Activated naive CD8-positive, alpha-beta T cell treated with anti-CD3 and anti-CD28 coated beads, Interleukin-2, amount 50 U/mL, for 24 hours (primary cell): ENCODE results near the gene RHOG.
"Not testable (repeated sequence)": the region's sequence is repeated elsewhere in the genome, so short reads cannot be mapped to it uniquely, and the experiment has no call there.

Experiments
- ATAC-seq: fragments of 150-1000 bp; cut with Tn5 transposase; one replicate; pipeline ENCODE4 v1.10.0; 2021
- DNase-seq: peaks from one replicate; pipeline ENCODE4 v3.0.0; 2021
- H3K27ac Mint-ChIP-seq: one replicate; pipeline ENCODE4 v1.8.0; 2021; ENCODE audit warnings: mild to moderate bottlenecking, mixed read lengths
- H3K27me3 Mint-ChIP-seq: one replicate; pipeline ENCODE4 v1.8.0; 2021; ENCODE audit warnings: mixed read lengths
- H3K36me3 Mint-ChIP-seq: one replicate; pipeline ENCODE4 v1.8.0; 2021; ENCODE audit warnings: low read depth, mixed read lengths
- H3K4me1 Mint-ChIP-seq: one replicate; pipeline ENCODE4 v1.8.0; 2021; ENCODE audit warnings: mixed read lengths
- H3K4me3 Mint-ChIP-seq: one replicate; pipeline ENCODE4 v1.8.0; 2021; ENCODE audit warnings: mild to moderate bottlenecking, moderate library complexity, mixed read lengths
- H3K9me3 Mint-ChIP-seq: one replicate; pipeline ENCODE4 v1.8.0; 2021; ENCODE audit warnings: mixed read lengths

The RHOG gene

DNA sequence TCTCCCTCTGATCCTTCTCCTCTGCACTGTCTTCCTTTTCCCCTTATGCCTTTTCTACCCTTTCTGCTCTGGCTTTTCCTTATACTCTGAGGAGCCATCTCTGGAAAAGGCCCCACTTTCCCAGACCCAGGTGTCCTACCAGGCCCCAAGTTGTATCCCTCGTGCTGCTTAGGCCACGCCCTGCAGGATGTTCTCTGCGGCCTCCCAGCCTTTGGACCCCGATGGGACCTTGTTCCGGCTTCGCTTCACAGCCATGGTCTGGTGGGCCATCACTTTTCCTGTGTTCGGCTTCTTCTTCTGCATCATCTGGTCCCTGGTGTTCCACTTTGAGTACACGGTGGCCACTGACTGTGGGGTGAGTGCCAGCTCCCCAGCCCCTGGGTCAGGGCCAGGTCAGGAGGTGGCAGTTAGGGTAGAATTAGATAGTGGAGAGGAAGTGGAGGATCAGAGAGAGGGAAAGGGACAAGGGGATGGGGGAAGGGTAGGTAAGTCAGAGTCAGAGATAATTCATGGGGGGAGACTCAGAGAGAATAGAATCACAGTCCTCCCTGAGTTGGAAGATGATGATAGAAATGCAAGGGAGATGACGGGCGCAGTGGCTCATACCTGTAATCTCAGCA, 23.5 kb downstream of the RHOG start:
- H3K27ac Mint-ChIP-seq = no peak overlapping the region
- H3K9me3 Mint-ChIP-seq = no peaks in the 10 kb centered on the region
- H3K4me1 Mint-ChIP-seq = no peaks in the 10 kb centered on the region
- DNase-seq = no peak
- no peaks in the 10 kb centered on the region for H3K27me3 Mint-ChIP-seq
- H3K4me3 Mint-ChIP-seq = no peak overlapping the region
- H3K36me3 Mint-ChIP-seq = no peaks in the 10 kb centered on the region
- no peak for ATAC-seq

DNA sequence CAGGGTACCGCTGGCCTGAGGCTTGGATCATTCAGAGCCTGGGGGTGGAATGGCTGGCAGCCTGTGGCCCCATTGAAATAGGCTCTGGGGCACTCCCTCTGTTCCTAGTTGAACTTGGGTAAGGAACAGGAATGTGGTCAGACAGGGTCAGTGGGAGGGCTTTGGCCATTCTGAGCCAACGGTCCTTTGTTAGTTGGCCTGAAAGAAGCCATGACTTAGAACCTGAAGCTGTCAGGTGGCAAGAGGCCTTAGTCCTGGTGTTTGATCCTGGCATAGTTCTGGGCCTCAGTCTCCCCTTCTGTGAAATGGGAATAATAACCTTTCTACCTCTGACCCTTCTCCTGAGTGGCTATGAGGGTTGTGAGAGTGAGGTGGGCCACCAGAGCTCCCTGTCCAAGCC, 24.1 kb downstream of the RHOG start:
- Mint-ChIP-seq H3K9me3 (no peaks in the 10 kb centered on the region), H3K27me3 (no peaks in the 10 kb centered on the region)

DNA sequence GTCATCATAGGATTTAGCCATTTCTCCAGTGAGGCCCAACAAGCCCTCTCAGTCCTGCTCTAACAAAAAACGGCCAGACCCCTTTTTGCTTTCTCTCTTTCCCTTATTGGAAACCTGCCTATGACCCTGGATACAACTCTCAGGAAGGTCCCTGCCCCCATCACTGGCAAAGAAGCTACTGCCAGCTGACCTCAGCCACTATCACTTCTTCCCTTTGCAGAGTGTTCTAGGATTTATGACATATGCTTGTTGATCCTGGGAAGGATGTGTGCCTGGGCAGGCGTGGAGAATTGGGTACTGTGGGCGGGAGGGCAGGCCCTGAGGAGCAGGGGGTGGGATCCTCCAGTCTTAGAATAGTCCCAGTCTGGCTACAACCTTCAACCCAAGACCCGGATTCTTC, 24.9 kb downstream of the RHOG start:
- H3K4me3 Mint-ChIP-seq = no peak overlapping the region

More for the DNA sequence above, 24.1 kb downstream of the RHOG start:
- no peak for ATAC-seq
- H3K4me3 Mint-ChIP-seq = no peak overlapping the region
- no peaks in the 10 kb centered on the region for H3K36me3 Mint-ChIP-seq
- H3K27ac Mint-ChIP-seq = no peak overlapping the region
- DNase-seq = no peak
- H3K4me1 Mint-ChIP-seq = no peaks in the 10 kb centered on the region

DNA sequence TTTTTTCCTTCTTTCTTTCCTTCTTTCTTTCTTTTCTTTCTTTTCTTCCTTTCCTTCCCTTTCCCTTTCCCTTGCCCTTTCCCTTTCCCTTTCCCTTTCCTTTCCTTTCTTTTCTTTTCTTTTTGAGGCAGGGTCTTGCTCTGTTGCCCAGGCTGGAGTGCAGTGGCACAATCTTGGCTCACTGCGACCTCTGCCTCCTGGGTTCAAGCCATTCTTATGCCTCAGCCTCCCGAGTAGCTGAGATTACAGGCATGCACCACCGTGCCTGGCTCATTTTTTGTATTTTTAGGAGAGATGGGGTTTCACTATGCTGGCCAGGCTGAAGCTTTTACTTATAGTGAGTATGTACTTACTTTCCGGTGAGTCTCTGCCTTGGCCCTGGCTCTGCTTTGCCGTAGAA, 25.9 kb downstream of the RHOG start:
- ATAC-seq, H3K9me3 Mint-ChIP-seq, H3K4me1 Mint-ChIP-seq, H3K36me3 Mint-ChIP-seq, DNase-seq, H3K27ac Mint-ChIP-seq, H3K4me3 Mint-ChIP-seq, H3K27me3 Mint-ChIP-seq: not testable (repeated sequence)

More for the DNA sequence above, 24.9 kb downstream of the RHOG start:
- H3K27ac Mint-ChIP-seq = no peak overlapping the region
- H3K4me1 Mint-ChIP-seq = no peaks in the 10 kb centered on the region
- DNase-seq = no peak
- H3K36me3 Mint-ChIP-seq = no peaks in the 10 kb centered on the region
- H3K9me3 Mint-ChIP-seq = no peaks in the 10 kb centered on the region
- ATAC-seq = no peak
- no peaks in the 10 kb centered on the region for H3K27me3 Mint-ChIP-seq

DNA sequence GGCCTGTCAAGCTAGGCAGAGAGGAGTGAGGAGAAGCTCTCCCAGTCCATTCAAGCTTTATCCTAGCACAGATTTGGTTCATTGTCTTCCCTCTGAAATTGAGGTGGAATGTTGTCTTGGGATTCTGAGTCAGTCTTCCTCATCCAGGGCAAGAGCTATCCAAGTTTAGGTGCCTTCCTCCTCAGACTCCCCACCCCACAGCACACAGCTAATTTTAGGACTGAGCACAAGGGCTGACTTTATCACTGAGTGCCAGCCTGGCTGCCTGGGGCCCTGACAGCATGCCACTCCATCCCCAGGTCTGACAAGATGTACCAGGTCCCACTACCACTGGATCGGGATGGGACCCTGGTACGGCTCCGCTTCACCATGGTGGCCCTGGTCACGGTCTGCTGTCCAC, 29.8 kb downstream of the RHOG start:
- H3K4me1 Mint-ChIP-seq = peaks cover 18% of the 10 kb centered on the region
- DNase-seq = no peak
- H3K9me3 Mint-ChIP-seq = no peaks in the 10 kb centered on the region
- no peaks in the 10 kb centered on the region for H3K27me3 Mint-ChIP-seq
- H3K36me3 Mint-ChIP-seq = no peaks in the 10 kb centered on the region
- H3K27ac Mint-ChIP-seq = no peak overlapping the region
- no peak for ATAC-seq
- H3K4me3 Mint-ChIP-seq = no peak overlapping the region

DNA sequence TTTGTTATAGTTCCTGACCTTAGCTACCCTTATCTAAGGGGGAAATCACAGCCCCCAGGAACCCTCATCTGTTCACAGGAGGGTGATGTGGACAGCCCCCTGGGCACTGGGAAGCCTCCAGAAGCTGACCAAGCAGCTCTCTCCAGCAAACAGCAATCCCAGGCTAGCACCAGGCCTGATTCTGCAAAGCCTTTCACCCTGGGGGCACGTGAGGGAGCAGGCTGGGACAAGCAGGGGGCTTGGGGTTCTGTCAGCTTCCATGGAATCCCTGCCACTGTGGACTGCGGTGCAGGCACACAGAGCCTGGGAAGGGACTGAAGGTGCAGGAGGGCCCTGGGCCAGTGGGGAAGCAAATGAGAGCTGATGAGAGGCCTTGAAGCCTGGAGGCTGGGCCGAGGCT, 30.3 kb downstream of the RHOG start:
- Mint-ChIP-seq H3K4me1 (peaks cover 18% of the 10 kb centered on the region), H3K27me3 (no peaks in the 10 kb centered on the region), H3K36me3 (no peaks in the 10 kb centered on the region), H3K27ac (no peak overlapping the region), H3K9me3 (no peaks in the 10 kb centered on the region), H3K4me3 (no peak overlapping the region)
- ATAC-seq (no peak), DNase-seq (no peak)

DNA sequence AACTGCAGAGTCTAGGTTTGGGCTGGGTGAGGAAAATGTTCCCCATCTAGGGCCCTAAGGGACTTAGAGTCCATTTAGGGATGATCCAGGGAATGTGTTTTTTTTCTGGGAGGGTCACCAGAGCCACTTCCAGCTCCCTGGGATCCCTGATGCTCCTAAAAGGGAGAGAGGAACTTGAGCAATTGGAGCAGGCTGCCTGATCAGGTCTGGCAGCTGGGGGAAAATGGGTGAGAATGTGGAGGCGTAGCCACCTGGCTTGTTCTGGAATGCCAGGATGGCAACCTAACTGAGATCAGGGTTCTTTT, 31.2 kb downstream of the RHOG start:
- no peak overlapping the region for H3K27ac Mint-ChIP-seq
- H3K27me3 Mint-ChIP-seq = no peaks in the 10 kb centered on the region
- ATAC-seq (no peak), DNase-seq (no peak)
- peaks cover 18% of the 10 kb centered on the region for H3K4me1 Mint-ChIP-seq
- H3K36me3 Mint-ChIP-seq = no peaks in the 10 kb centered on the region
- no peaks in the 10 kb centered on the region for H3K9me3 Mint-ChIP-seq
- no peak overlapping the region for H3K4me3 Mint-ChIP-seq

DNA sequence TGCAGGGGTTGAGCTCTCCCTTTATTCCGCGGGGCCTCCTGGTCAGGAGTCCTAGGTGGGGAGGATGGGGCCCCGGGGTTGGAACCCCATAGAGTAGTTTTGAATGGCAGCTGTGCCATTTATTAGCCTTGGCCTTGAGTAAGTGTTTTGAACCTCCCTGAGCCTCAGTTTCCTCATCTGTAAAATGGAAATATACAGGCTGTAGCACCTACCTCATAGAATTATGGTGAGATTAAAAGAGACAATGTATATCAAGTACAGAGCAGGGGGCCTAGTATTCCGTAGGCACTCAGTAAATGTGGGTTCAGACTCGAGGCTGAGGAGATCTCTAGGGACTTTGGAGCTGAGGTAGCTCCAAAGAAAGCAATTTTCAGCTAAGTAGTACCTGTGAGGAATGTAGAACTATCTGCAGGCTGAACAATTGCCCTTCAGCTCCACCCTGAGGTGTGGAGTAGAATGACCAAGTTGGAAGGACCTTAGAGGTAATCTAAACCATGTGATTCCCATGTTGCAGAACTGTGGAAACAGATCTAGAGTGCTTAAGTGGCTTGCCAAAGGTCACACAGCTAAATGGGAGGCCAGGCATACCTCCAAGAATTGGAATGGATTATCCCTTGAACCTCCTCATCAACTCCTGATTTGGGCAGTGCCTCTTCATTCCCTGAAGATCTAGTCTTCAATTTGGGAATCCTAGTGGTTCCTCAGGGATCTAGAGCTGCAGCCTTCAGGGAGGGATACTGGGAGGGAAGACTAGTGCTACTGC, 31.7 kb downstream of the RHOG start:
- DNase-seq = peak; percentile 33

DNA sequence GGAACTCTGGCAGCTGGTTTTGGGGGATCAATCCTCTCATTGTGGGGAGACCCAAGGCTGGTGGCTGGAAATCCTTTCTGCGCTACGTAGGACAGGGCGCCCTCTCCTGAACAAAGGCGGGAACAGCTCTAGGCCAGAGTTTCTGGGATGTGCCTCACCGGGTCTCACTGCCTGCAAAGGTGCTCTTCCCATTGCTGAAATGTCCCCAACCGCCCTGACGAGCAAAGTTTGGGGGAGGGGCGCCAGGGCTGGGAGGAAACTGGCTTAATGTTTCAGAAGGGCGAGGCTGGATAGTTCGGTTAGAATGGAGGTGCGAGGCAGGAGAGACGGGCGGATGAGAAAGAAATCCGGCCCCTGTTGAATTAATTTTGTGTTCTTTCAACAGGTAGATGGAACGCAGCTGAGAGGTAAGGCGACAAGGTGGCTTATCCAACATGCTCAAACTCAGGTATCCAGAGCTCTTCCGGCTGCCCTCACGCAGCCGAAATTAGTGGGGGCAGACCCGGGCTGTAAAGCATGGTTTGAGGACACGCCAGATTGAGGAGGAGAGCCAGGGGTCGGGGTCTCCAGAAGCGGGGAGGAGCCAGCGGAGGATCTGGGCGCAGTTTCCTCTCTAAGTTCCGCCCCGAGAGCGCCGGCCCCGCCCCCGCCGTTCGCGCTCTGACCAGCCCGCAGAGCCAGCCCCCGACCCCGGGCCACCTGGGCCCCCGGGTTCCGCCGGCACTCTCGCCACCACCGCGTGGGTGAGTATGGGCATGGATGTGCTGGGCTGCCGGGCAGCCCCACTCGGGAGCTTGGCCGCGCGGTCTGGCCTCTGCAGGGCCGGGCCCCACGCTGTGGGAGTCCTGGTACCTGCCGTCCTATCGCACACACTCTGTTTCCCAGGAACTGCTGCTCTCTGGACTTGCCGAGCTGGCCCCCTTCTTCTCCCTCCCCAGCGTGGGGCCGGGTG, 32.6 kb downstream of the RHOG start, which contains the start of gene PGAP2:
Gene PGAP2 (plus strand): TSS at position 652 of the 952 bp plus-strand sequence. CDS start 2,700 bp downstream, outside the sequence.
- H3K4me1 Mint-ChIP-seq = peaks cover 19% of the 10 kb centered on the region
- peak within 1 kb of the TSS; percentile 97 for H3K27ac Mint-ChIP-seq
- ATAC-seq (peak; percentile 67), DNase-seq (peak; percentile 75)
- H3K4me3 Mint-ChIP-seq = peak within 1 kb of the TSS; percentile 99
- no peaks in the 10 kb centered on the region for H3K27me3 Mint-ChIP-seq
- H3K36me3 Mint-ChIP-seq = no peaks in the 10 kb centered on the region
- no peaks in the 10 kb centered on the region for H3K9me3 Mint-ChIP-seq

More for the DNA sequence above, 31.7 kb downstream of the RHOG start:
- peaks cover 18% of the 10 kb centered on the region for H3K4me1 Mint-ChIP-seq
- H3K4me3 Mint-ChIP-seq = peak overlapping the region; percentile 99
- peak overlapping the region; percentile 59 for H3K27ac Mint-ChIP-seq
- H3K36me3 Mint-ChIP-seq = no peaks in the 10 kb centered on the region
- ATAC-seq = peak; percentile 81
- no peaks in the 10 kb centered on the region for H3K9me3 Mint-ChIP-seq
- no peaks in the 10 kb centered on the region for H3K27me3 Mint-ChIP-seq

DNA sequence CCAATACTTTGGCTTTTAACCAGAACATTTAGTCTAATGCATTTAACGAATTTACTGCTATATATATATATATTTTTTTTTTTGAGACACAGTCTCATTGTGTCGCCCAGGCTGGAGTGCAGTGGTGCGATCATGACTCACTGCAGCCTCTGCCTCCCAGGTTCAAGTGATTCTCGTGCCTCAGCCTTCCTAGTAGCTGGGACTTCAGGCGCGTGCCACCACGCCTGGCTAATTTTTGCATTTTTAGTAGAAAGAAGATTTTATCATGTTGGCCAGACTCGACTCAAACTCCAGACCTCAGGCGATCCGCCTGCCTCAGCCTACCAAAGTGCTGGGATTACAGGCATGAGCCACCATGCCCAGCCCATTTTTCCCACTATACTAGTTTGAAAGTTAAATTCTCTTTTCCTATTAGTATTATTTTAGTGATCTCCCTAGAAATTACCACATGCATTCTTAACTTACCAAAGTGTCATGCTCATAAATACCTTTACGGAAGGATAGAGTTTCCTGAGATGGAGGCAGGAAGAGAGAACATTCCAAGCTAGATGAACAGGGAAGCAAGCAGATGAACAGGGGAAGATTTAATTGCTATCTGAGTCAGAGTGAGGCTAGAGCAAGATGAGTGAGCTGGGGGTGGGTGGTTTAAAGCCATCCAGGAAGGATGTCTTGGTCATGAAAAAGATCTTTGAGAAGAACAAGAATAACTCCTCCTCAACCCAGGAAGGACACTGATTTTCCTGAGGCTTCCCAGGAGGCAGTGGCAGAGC, 36.8 kb downstream of the RHOG start:
- Mint-ChIP-seq H3K27ac (no peak overlapping the region), H3K4me1 (peaks cover 22% of the 10 kb centered on the region), H3K4me3 (no peak overlapping the region), H3K36me3 (no peaks in the 10 kb centered on the region), H3K9me3 (no peaks in the 10 kb centered on the region), H3K27me3 (no peaks in the 10 kb centered on the region)
- ATAC-seq (no peak), DNase-seq (no peak)

DNA sequence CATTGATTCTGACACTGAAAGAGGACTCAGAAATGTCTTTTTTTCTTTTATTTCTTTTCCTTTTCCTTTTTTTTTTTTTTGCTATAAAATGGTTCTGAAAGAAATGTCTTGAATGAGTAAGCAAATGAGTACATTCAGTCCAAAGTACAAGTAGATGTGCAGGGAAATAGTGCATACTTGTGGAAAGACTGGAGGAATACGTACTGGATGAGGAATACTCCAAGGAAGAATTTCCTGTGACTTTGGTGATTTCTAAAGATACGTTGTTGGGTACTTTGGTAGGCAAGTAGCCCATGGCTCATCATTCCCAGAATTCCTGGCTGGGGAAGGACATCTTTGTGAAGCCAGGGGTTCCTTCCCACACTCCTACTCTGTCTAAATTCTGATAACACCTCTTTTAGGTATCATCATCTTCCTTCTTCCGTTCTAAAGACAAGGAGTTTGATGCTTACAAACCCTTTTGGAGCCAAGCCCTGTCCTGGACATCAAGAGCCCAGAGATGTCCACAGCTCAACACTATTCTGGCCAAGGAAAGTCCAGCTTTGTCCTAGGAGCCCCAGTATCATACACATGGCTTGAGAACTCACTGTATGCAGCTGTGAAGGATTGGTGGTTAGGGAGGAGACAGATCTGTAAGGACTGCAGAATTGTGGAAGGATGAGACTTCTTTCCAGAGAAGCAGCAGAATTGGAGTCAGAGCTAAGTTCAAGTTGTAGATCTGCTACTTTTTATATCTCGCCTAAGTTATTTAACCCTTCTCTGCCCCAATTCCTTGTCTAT, 38.6 kb downstream of the RHOG start:
- Mint-ChIP-seq H3K27me3 (no peaks in the 10 kb centered on the region), H3K4me1 (peaks cover 24% of the 10 kb centered on the region), H3K27ac (no peak overlapping the region), H3K36me3 (peaks cover 1% of the 10 kb centered on the region), H3K4me3 (no peak overlapping the region), H3K9me3 (no peaks in the 10 kb centered on the region)
- DNase-seq (no peak), ATAC-seq (no peak)

DNA sequence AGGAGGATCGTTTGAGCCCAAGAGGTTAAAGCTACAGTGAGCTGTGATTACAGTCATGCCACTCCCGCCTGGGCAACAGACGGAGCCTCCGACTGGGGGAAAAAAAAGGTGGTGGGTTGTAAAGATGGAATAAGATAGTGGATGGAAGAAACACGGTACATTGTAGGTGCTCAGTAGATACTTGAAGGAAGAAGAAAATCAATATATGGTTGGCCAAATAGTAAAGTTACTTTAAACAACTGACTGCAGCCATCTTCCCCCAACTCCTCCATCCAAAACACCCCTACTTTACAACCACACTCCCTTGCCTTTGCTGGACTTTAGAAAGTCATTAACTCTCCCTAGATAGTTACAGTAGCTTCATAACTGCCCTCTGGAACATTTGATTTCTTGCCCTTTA, 40.9 kb downstream of the RHOG start:
- Mint-ChIP-seq H3K4me1 (peaks cover 39% of the 10 kb centered on the region), H3K4me3 (no peak overlapping the region), H3K9me3 (no peaks in the 10 kb centered on the region), H3K27ac (no peak overlapping the region), H3K27me3 (no peaks in the 10 kb centered on the region), H3K36me3 (peaks cover 18% of the 10 kb centered on the region)
- ATAC-seq = no peak
- no peak for DNase-seq

DNA sequence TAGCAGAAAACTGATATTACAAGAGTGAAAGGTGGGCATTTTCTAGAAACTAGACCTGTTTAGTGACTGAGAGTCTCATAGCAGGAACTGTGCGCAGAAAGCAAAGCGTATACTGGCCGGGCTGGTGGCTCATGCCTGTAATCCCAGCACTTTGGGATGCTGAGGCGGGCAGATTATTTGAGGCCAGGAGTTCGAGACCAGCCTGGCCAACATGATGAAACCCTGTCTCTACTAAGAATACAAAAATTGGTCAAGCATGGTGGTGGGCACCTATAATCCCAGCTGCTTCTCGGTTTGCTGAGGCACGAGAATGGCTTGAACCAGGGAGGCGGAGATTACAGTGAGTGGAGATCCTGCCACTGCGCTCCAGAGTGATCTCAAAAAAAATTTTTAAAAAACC, 41.6 kb downstream of the RHOG start:
- DNase-seq (no peak), ATAC-seq (no peak)
- Mint-ChIP-seq H3K36me3 (peaks cover 25% of the 10 kb centered on the region), H3K9me3 (no peaks in the 10 kb centered on the region), H3K4me3 (peak overlapping the region; percentile 93), H3K4me1 (peaks cover 46% of the 10 kb centered on the region), H3K27ac (peak overlapping the region; percentile 97), H3K27me3 (no peaks in the 10 kb centered on the region)
